ENCODE measurements around the gene PSG1. TPM values are rescaled to one million over a fixed set of nuclear protein-coding genes. Genes with fewer than 3 reads are reported as not detected.
"Not testable (repeated sequence)": the region's sequence is repeated elsewhere in the genome, so short reads cannot be mapped to it uniquely, and the experiment has no call there.

Gene PSG1
- total RNA-seq = not detected

DNA sequence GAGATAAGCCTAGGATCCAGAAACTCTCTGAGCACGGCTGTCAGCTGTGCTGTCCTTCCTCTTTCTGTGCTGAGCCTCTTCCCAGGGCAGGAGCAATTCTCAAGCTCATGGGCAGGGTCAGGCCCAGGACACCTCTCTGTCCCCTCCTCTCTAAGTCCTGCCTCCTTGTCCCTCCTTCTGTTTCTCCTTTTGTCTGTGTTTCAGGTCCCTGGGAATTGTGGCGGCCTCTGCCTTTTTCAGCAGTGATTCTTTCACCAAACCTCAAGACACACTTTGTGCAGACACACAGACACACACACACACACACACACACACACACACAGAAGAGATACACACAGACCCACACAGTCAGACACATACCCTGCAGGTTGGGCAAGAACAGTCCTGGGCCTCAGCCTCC is at the start of gene PSG1:
PSG1 (minus strand) TSS at position 101 of the 400 bp plus-strand sequence. CDS start 132 bp downstream, outside the sequence.
- no peak within 1 kb of the TSS for H3K4me3 ChIP-seq (ENCODE audit: low read depth, poor library complexity, severe bottlenecking)
- intact Hi-C loops (cut with DNase I; ENCODE audit: low total_unique reads) = no loop called here
- WGBS, 2 donors = 42 to 81% methylated on average over 2 of the region's 2 CpGs
- TF ChIP-seq POLR2A (IDR thresholded peaks at IDR 0.05) = no peak
- TF ChIP-seq, protein P1, sequence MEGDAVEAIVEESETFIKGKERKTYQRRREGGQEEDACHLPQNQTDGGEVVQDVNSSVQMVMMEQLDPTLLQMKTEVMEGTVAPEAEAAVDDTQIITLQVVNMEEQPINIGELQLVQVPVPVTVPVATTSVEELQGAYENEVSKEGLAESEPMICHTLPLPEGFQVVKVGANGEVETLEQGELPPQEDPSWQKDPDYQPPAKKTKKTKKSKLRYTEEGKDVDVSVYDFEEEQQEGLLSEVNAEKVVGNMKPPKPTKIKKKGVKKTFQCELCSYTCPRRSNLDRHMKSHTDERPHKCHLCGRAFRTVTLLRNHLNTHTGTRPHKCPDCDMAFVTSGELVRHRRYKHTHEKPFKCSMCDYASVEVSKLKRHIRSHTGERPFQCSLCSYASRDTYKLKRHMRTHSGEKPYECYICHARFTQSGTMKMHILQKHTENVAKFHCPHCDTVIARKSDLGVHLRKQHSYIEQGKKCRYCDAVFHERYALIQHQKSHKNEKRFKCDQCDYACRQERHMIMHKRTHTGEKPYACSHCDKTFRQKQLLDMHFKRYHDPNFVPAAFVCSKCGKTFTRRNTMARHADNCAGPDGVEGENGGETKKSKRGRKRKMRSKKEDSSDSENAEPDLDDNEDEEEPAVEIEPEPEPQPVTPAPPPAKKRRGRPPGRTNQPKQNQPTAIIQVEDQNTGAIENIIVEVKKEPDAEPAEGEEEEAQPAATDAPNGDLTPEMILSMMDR (IDR thresholded peaks at IDR 0.05) = no peak
- DNase-seq (ENCODE audit: low spot score in 2 of 2) = no peak

DNA sequence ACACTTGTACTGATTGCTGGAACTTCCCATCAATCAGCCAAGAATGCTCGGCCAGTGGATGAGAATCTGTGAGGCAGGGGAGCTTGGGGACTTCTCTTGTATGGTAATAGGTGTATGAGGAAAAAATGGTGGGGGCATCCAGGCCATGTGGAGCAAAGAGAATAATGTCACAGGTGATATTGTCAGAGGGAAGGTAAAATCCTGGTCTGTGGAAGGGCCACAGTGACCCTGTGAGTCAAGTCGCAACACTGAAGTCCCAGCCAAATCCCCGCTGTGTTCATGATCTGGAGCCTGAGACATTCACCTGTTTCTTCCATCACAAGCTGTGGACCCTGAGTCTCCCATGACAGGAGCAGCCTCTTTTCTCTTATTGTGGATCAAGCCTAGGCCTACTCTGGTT is 49.4 kb upstream of the PSG1 start:
- H3K4me3 ChIP-seq (ENCODE audit: low read depth, poor library complexity, severe bottlenecking) = no peak overlapping the region
- TF ChIP-seq, protein P1 (IDR thresholded peaks at IDR 0.05) = no peak
- TF ChIP-seq POLR2A (IDR thresholded peaks at IDR 0.05) = no peak
- DNase-seq (ENCODE audit: low spot score in 2 of 2) = no peak
- WGBS, 2 donors = 83 to 85% methylated on average over 3 of the region's 3 CpGs
- intact Hi-C loops (cut with DNase I; ENCODE audit: low total_unique reads) = loop anchor here (10.0 kb wide), 1 partner anchor 156 kb away; the partner anchor contains the start of gene PSG2

DNA sequence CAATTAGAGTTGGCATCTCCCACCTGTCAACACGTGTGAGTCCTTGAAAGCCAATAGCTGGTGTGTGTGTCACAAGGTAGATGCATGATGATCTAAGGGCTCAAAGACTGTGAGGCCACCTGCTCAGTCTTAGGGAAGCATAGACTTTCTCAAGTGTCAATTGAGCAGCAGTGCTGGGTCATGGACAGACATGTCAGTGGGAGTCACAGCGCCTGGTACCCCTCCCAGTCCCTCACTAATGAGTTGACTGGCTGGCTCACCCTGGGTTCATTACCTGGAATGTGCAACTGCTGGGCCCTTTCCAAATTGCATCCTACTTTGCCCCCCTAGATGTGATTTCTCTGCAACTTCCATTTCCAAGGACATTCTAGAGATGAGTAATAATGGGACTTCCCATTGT is 47.3 kb upstream of the PSG1 start:
- TF ChIP-seq, protein P1 (IDR thresholded peaks at IDR 0.05) = no peak
- TF ChIP-seq POLR2A (IDR thresholded peaks at IDR 0.05) = no peak
- H3K4me3 ChIP-seq (ENCODE audit: low read depth, poor library complexity, severe bottlenecking) = no peak overlapping the region
- DNase-seq (ENCODE audit: low spot score in 2 of 2) = no peak
- intact Hi-C loops (cut with DNase I; ENCODE audit: low total_unique reads) = loop anchor here (10.0 kb wide), 1 partner anchor 158 kb away; the partner anchor contains the start of gene PSG2
- 64 to 65% methylated on average over 2 of the region's 2 CpGs for WGBS, 2 donors

DNA sequence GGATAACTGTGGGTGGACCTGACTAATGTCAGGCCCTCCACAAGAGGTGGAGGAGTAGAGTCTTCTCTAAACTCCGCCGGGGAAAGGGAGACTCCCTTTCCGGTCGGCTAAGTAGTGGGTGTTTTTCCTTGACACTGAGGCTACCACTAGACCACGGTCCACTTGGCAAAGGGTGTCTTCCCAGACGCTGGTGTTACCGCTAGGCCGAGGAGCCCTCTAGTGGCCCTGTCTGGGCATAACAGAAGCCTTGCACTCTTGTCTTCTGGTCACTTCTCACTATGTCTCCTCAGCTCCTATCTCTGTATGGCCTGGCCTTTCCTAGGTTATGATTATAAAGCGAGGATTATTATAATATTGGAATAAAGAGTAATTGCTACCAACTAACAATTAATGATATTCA is 43.6 kb upstream of the PSG1 start:
- DNase-seq (ENCODE audit: low spot score in 2 of 2); H3K4me3 ChIP-seq (ENCODE audit: low read depth, poor library complexity, severe bottlenecking): not testable (repeated sequence)
- WGBS, 2 donors = 38 to 42% methylated on average over 9 of the region's 9 CpGs
- intact Hi-C loops (cut with DNase I; ENCODE audit: low total_unique reads) = loop anchor here (10.0 kb wide), 1 partner anchor 162 kb away; the partner anchor contains the start of gene PSG2

DNA sequence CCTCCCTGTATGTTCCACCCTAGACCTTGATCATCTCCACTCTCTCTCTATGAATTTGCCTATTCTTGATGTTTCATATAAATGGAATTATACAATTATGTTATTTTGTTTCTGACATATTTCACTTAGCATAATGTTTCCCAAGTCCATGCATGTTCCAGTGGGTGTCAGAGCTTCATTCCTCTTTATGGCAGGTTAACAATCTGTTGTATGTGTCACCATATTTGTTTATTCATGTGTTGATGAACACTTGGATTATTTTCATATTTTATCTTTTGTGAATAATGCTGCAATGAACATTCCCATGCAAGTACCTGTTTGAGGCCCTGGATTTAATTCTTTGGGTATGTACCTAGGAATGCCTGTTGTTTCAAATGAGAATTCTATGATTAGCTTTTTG is 41.5 kb upstream of the PSG1 start:
- intact Hi-C loops (cut with DNase I; ENCODE audit: low total_unique reads) = loop anchor here (10.0 kb wide), 1 partner anchor 164 kb away; the partner anchor contains the start of gene PSG2
- not testable (repeated sequence) for H3K4me3 ChIP-seq (ENCODE audit: low read depth, poor library complexity, severe bottlenecking); DNase-seq (ENCODE audit: low spot score in 2 of 2)

DNA sequence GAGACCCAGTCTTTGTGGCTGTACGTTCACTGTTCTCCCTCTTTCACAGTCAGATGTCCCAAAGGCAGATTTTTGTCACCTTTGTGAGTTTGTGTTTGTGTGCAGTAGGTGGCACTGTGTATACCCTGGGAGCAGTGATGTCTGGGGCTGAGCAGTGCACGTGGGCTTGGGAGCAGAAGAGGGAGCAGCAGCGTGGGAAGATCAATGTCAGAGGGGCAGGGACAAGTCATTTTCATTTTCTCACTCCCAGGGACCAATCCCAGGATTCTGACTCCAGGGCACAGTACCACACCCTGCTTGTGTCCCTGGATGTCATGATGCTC is 40.2 kb upstream of the PSG1 start:
- no peak for TF ChIP-seq POLR2A (IDR thresholded peaks at IDR 0.05)
- TF ChIP-seq, protein P1 (IDR thresholded peaks at IDR 0.05) = no peak
- 27 to 29% methylated on average over 3 of the region's 3 CpGs for WGBS, 2 donors
- DNase-seq (ENCODE audit: low spot score in 2 of 2) = no peak
- H3K4me3 ChIP-seq (ENCODE audit: low read depth, poor library complexity, severe bottlenecking) = no peak overlapping the region
- intact Hi-C loops (cut with DNase I; ENCODE audit: low total_unique reads) = loop anchor here (10.0 kb wide), 1 partner anchor 165 kb away; the partner anchor contains the start of gene PSG2

DNA sequence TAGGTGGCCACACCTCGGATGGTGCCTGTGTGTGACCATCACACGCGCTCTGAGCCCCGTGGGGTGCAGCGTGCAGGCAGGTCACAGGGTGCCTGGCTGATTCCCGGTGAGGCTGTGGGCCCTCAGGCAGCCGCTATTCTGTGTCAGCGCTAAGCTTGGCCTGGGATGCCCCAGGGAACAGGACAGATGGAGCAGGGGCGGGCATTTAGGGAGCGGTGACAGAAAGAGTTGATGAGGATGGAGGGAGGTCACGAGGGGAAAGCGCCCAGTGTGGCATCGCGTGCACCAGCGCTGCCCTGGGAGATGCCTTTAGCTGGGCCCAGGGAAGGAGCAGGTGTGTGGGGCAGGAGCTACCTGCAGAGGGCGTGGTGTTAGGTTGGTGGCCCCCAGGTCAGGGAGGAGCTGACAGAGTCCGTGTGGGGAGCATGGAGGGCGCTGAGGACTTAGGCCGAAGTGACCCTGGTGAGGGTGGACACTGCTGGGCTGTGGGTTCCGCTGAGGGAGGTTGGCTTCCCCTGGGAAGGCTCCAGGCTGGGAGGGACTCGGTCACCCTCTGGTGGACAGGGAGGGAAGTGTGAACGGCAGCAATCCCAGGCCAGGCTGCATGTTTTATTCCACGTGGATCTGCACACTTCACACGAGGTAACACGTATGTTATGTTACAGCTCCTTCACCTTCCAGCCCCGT is 39.7 kb upstream of the PSG1 start:
- DNase-seq (ENCODE audit: low spot score in 2 of 2); intact Hi-C loops (cut with DNase I; ENCODE audit: low total_unique reads); H3K4me3 ChIP-seq (ENCODE audit: low read depth, poor library complexity, severe bottlenecking): not testable (repeated sequence)
- whole genome bisulfite sequencing, 2 donors = 66 to 79% methylated on average over 23 to 26 of the region's 26 CpGs

DNA sequence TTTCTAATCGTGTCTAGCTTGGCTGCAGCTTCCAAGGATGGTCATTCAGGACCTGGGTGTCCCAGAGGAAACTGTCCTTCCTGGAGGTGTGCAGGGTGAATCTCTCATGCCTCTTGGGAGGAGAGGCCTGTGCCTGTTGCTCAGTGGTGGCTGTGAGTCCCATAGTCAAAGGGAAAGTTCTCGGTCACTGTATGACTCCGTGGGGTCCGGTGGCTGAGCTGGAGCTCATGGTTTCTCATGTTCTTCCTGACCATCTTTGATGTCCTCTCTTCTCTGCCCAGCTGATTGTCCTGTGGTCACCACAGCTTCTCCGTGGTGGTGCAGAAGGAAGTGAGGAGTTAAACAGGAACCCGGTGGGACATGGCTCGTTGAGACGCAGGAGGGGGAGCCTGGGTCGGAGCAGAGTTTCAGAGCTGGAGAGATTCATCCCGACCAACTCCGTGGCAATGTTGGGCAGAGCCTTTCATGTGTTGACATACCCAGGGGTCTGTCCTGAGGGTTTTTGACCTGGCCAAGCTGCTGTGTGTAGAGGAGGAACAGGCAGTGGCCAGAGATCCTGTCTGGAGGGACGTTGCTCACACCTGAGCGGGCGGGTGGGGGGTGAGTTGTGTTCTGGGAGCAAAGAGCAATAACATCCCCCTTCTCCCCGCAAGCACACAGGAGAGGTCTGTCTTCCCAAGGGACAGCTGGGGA is 39.0 kb upstream of the PSG1 start:
- H3K4me3 ChIP-seq (ENCODE audit: low read depth, poor library complexity, severe bottlenecking); DNase-seq (ENCODE audit: low spot score in 2 of 2); intact Hi-C loops (cut with DNase I; ENCODE audit: low total_unique reads): not testable (repeated sequence)
- 83 to 85% methylated on average over 15 of the region's 15 CpGs for WGBS, 2 donors

DNA sequence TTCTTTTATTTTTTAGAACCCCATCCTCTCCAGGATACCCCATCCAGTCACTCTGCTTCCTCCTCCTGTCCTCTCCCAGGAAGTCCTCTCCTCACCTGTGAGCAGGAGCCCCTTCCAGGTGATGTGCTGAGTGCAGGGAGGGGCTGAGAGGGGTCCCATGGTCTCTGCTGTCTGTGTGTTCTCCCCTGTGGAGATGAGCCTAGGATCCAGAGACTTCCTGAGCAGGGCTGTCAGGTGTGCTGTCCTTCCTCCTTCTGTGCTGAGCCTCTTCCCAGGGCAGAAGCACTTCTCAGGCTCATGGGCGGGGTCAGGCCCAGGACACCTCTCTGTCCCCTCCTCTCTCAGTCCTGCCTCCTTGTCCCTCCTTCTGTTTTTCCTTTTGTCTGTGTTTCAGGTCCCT is 38.1 kb upstream of the PSG1 start, which contains the start of gene PSG6:
PSG6 (minus strand) TSS at position 261 of the 400 bp plus-strand sequence; CDS start at position 159, 102 bp downstream.
- H3K4me3 ChIP-seq (ENCODE audit: low read depth, poor library complexity, severe bottlenecking); DNase-seq (ENCODE audit: low spot score in 2 of 2); intact Hi-C loops (cut with DNase I; ENCODE audit: low total_unique reads): not testable (repeated sequence)
- WGBS, 2 donors = 80 to 87% methylated on average over 1 of the region's 1 CpG

DNA sequence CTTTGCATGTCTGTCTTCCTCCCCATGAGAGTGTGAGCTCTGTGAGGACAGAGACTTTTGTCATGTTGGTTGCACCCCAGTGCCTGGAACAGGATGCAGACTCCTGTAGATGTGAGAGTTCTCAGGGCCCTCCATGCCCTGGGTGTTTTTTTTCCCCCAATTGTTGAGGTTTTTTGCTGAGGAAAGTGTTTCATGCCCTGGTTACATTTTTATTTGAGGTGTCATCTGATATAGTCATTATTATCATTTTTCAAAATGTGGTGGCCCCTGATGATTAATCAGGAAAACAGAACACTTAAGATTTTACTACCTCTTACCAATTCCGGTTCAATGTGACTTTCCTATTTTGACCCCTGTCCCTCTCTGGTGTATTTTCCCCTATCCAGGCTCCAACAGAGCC is 37.4 kb upstream of the PSG1 start:
- DNase-seq (ENCODE audit: low spot score in 2 of 2); H3K4me3 ChIP-seq (ENCODE audit: low read depth, poor library complexity, severe bottlenecking); intact Hi-C loops (cut with DNase I; ENCODE audit: low total_unique reads): not testable (repeated sequence)
- 87 to 96% methylated on average over 1 of the region's 1 CpG for WGBS, 2 donors

Data from lower leg skin (tissue), 4 donors.